ENCODE data around the gene NXN. TPM values are rescaled to one million over a fixed set of nuclear protein-coding genes. Genes with fewer than 3 reads are reported as not detected.

NXN gene
- total RNA-seq, 1 experiment from 2014 or later: 6.0 TPM

DNA sequence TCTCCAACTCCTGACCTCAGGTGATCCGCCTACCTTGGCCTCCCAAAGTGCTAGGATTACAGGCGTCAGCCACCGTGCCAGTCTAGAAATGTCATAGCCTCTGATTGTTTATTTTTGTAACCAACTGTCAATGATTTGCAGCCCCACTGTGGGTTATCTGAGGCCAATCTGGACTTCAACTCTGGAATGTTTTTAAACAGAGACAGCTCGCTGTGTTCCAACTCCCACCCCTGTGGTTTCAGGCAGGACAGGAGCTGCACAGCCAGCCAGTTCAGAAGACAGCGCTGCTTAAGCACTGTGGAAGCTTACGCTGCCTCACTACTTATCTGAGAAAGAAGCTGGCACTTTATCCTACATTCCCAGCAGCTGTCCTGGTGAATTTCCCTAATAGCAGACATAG is 177.9 kb downstream of the NXN start:
- CTCF ChIA-PET: interaction anchor here (1.0 to 1.1 kb wide), 2 partner anchors 179 to 197 kb away, joined by 3 read pairs; no protein-coding TSS in a partner anchor
- DNase-seq (ENCODE audit: low spot score): no peak
- no TSS peak for BruUV-seq (replicated peaks)
- intact Hi-C loops (cut with micrococcal nuclease; ENCODE audit: unreplicated experiment): no loop called here
- TF ChIP-seq, protein P1, sequence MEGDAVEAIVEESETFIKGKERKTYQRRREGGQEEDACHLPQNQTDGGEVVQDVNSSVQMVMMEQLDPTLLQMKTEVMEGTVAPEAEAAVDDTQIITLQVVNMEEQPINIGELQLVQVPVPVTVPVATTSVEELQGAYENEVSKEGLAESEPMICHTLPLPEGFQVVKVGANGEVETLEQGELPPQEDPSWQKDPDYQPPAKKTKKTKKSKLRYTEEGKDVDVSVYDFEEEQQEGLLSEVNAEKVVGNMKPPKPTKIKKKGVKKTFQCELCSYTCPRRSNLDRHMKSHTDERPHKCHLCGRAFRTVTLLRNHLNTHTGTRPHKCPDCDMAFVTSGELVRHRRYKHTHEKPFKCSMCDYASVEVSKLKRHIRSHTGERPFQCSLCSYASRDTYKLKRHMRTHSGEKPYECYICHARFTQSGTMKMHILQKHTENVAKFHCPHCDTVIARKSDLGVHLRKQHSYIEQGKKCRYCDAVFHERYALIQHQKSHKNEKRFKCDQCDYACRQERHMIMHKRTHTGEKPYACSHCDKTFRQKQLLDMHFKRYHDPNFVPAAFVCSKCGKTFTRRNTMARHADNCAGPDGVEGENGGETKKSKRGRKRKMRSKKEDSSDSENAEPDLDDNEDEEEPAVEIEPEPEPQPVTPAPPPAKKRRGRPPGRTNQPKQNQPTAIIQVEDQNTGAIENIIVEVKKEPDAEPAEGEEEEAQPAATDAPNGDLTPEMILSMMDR (conservative IDR thresholded peaks at IDR 0.05; ENCODE audit: low read depth, low read length): no peak
- no peak for TF ChIP-seq EZH2 (IDR thresholded peaks at IDR 0.05; ENCODE audit: borderline replicate concordance, low read depth, low read length, poor library complexity, severe bottlenecking)
- peaks cover 16% of the 10 kb centered on the region for H3K27me3 ChIP-seq (replicated peaks; ENCODE audit: insufficient read depth, low read depth, low read length, poor library complexity)
- no peak overlapping the region for H3K4me3 ChIP-seq (ENCODE audit: low read depth, low read length, poor library complexity, severe bottlenecking)
- no peaks in the 10 kb centered on the region for H3K9me3 ChIP-seq (ENCODE audit: low read depth, low read length, poor library complexity, severe bottlenecking)
- H3K36me3 ChIP-seq (ENCODE audit: insufficient read depth, low read length, poor library complexity, severe bottlenecking): no peaks in the 10 kb centered on the region
- POLR2A ChIA-PET (ENCODE audit: low non-redundant PET): no interaction called here
- H3K27ac ChIP-seq (ENCODE audit: low read depth, low read length, poor library complexity, severe bottlenecking): no peak overlapping the region
- no peaks in the 10 kb centered on the region for H3K4me1 ChIP-seq (ENCODE audit: insufficient read depth, low read length, poor library complexity, severe bottlenecking)

DNA sequence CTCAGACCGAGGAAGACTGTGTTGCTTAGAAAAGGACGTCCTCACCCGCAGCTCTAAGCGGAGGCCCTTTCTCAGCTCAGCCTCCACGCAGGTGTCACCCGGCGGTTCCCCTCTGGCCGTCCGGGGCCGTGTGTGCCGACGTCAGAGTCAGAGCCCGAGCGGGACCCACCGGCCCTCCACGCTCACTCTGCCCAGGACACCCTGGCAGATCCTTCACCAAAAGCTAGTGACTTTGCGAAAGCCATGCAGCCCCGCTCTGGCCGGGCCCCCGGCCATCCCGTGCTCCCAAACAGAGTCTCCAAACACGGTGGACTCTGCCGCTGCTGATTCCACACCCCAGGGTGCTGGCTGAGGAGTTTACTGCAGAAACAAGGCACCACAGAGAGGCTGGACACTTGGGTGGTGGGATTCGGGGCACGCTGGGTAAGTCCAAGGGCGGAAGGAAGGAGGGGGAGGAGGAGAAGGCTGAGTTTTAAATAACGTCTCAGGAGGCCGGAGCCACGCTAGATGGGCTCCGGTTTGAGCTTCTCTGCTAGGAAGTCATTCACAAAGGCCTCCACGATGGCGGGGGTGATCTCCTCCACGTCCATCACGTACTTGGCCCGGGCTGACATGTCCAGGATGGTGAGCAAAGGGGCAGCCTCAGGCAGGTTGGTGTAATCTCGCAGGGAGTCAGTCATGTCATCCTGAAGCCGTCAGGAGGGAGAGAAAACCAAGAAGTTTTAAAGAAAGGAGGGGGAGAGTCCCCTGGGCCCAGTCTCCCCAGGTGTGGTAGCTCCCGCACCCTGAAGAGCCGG is 178.9 kb downstream of the NXN start:
- CTCF ChIA-PET: interaction anchor here (1.0 kb wide), 1 partner anchor 180 kb away, joined by 3 read pairs; no protein-coding TSS in a partner anchor
- Histone ChIP-seq H3K4me1 (ENCODE audit: insufficient read depth, low read length, poor library complexity, severe bottlenecking) (no peaks in the 10 kb centered on the region), H3K27ac (ENCODE audit: low read depth, low read length, poor library complexity, severe bottlenecking) (no peak overlapping the region), H3K36me3 (ENCODE audit: insufficient read depth, low read length, poor library complexity, severe bottlenecking) (no peaks in the 10 kb centered on the region), H3K27me3 (replicated peaks; ENCODE audit: insufficient read depth, low read depth, low read length, poor library complexity) (peaks cover 12% of the 10 kb centered on the region), H3K9me3 (ENCODE audit: low read depth, low read length, poor library complexity, severe bottlenecking) (no peaks in the 10 kb centered on the region), H3K4me3 (ENCODE audit: low read depth, low read length, poor library complexity, severe bottlenecking) (no peak overlapping the region)
- no peak for DNase-seq (ENCODE audit: low spot score)
- TF ChIP-seq EZH2 (IDR thresholded peaks at IDR 0.05; ENCODE audit: borderline replicate concordance, low read depth, low read length, poor library complexity, severe bottlenecking): no peak
- TF ChIP-seq, protein P1 (conservative IDR thresholded peaks at IDR 0.05; ENCODE audit: low read depth, low read length): no peak
- intact Hi-C loops (cut with micrococcal nuclease; ENCODE audit: unreplicated experiment): no loop called here
- POLR2A ChIA-PET (ENCODE audit: low non-redundant PET): no interaction called here
- BruUV-seq (replicated peaks): no TSS peak

DNA sequence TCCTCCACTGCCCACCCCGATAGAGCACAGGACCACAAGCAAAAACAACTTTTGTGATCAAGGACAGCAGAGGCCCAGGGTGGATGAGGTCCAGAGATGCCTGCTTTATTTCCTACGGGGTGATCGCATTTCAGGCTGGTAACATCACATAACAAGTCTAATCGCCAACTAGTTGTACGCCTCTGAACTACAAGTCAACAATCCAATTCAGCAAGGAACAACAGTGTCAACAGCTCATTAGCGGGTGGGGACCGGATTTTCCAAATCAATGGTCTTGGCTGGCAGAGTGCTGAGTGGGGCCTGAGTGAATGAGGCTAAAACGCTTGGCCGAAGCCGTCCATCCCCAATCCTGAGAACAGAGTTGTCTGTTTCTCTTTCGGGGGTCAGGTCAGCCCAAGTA is 180.3 kb downstream of the NXN start:
- no peak for DNase-seq (ENCODE audit: low spot score)
- no peak overlapping the region for H3K4me3 ChIP-seq (ENCODE audit: low read depth, low read length, poor library complexity, severe bottlenecking)
- H3K4me1 ChIP-seq (ENCODE audit: insufficient read depth, low read length, poor library complexity, severe bottlenecking): peaks cover 4% of the 10 kb centered on the region
- peaks cover 12% of the 10 kb centered on the region for H3K27me3 ChIP-seq (replicated peaks; ENCODE audit: insufficient read depth, low read depth, low read length, poor library complexity)
- intact Hi-C loops (cut with micrococcal nuclease; ENCODE audit: unreplicated experiment): loop anchor here (5.0 kb wide), 1 partner anchor 198 kb away; the partner anchor contains the start of gene TIMM22
- no peak overlapping the region for H3K27ac ChIP-seq (ENCODE audit: low read depth, low read length, poor library complexity, severe bottlenecking)
- TF ChIP-seq, protein P1 (conservative IDR thresholded peaks at IDR 0.05; ENCODE audit: low read depth, low read length): no peak
- no peak for TF ChIP-seq EZH2 (IDR thresholded peaks at IDR 0.05; ENCODE audit: borderline replicate concordance, low read depth, low read length, poor library complexity, severe bottlenecking)
- POLR2A ChIA-PET (ENCODE audit: low non-redundant PET): no interaction called here
- no peaks in the 10 kb centered on the region for H3K36me3 ChIP-seq (ENCODE audit: insufficient read depth, low read length, poor library complexity, severe bottlenecking)
- CTCF ChIA-PET: interaction anchor here (1.1 kb wide), 1 partner anchor 182 kb away, joined by 3 read pairs; no protein-coding TSS in a partner anchor
- no TSS peak for BruUV-seq (replicated peaks)
- no peaks in the 10 kb centered on the region for H3K9me3 ChIP-seq (ENCODE audit: low read depth, low read length, poor library complexity, severe bottlenecking)

All from A673 (cell line).